Measurements from ENCODE around the gene ADAT1. TPM values are rescaled to one million over a fixed set of nuclear protein-coding genes. Genes with fewer than 3 reads are reported as not detected.
A peak's percentile ranks its signal among the peaks of the same experiment; 100 is the strongest.

Gene ADAT1
- total RNA-seq, 1 donor from 2014 or later = 64.4 TPM

DNA sequence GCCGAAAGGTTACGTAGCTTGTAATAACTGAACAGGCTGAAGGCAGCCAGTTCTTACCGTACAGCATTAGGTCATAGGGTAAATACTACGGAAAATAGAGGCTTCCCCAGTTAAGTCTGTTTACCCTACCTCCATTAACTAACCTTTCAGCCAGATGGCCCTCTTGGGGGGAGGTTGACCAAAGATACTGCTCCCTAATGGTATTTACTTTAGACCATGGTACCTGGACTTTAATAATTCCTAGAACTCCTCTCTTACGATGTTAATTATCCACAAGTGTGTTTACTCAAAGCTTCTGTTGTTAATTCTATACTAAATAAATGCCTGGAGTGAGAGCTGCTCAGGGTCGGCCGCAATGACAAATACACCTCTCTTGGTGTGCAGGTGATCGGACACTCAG is 9.8 kb upstream of the ADAT1 start:
- peaks cover 82% of the 10 kb centered on the region for H3K36me3 Mint-ChIP-seq (ENCODE audit: low read depth)
- H3K4me3 Mint-ChIP-seq = no peak overlapping the region
- peaks cover 22% of the 10 kb centered on the region for H3K4me1 Mint-ChIP-seq
- H3K27me3 Mint-ChIP-seq = no peaks in the 10 kb centered on the region
- H3K27ac Mint-ChIP-seq = no peak overlapping the region
- intact Hi-C loops (cut with micrococcal nuclease) = no loop called here
- H3K9me3 Mint-ChIP-seq = no peaks in the 10 kb centered on the region
- DNase-seq = no peak

DNA sequence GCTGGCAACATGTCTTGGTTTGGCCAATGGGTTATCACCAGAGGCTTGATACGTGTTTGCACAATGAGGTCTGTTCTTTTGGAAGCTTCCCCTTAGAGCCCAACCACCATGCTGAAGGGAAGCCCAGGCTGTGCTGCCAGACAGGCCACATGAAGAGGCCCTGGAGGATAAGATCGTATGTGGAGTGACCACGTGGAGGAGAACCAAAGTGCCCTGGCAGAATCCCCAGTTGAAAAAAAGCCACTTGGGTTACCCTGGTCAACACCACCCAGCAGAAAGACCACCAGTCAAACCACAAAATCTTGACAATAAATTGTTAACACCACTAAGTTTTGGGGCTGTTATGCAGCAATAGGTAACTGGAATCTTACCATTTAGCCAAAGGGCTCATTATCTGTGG is 7.0 kb upstream of the ADAT1 start:
- DNase-seq = no peak
- intact Hi-C loops (cut with micrococcal nuclease) = no loop called here
- H3K4me1 Mint-ChIP-seq = peaks cover 26% of the 10 kb centered on the region
- no peaks in the 10 kb centered on the region for H3K27me3 Mint-ChIP-seq
- no peaks in the 10 kb centered on the region for H3K9me3 Mint-ChIP-seq
- H3K36me3 Mint-ChIP-seq (ENCODE audit: low read depth) = peaks cover 82% of the 10 kb centered on the region
- no peak overlapping the region for H3K27ac Mint-ChIP-seq
- H3K4me3 Mint-ChIP-seq = no peak overlapping the region

DNA sequence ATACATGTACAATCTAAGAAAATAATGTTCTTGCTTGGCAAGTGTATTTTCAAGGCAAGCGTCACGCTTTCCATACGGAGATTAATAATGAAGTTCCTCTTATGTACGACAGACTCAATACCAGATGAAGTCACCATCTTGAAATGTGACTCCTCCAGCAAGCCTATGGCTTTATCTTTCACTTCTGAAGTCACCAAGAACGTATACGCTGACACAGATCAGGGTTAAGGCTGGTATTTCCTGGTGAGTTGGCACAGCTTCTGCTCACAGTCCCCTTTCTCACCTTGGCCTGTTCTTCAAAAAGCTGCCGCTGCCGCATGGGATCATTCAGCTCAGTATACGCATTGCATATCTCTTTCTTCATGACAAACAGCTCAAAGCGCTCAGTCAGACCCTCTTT is 6.1 kb upstream of the ADAT1 start:
- H3K27ac Mint-ChIP-seq = peak overlapping the region; percentile 73
- H3K27me3 Mint-ChIP-seq = no peaks in the 10 kb centered on the region
- no peak for DNase-seq
- H3K4me1 Mint-ChIP-seq = peaks cover 26% of the 10 kb centered on the region
- intact Hi-C loops (cut with micrococcal nuclease) = loop anchor here (10.0 kb wide), 1 partner anchor 644 kb away; the partner anchor contains the start of gene WDR59
- H3K36me3 Mint-ChIP-seq (ENCODE audit: low read depth) = peaks cover 84% of the 10 kb centered on the region
- H3K4me3 Mint-ChIP-seq = no peak overlapping the region
- H3K9me3 Mint-ChIP-seq = no peaks in the 10 kb centered on the region

DNA sequence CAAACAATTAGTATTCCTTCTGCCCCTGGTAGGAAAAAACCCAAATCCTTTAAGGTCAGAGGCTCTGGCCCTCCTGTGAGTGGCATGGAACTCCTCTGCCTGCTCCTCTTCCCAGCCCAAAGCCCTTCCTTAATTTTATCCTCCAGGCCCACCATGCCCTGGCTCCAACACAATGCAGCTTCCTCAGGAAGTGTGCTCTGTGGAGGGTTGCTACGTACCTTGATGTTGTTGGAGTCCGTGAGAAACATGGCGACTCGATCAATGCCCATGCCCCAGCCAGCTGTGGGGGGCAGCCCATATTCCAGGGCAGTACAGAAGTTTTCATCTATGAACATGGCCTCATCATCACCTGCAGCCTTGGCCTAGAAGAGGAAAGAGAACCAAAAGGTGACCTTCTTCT is 5.3 kb upstream of the ADAT1 start:
- Mint-ChIP-seq H3K9me3 (no peaks in the 10 kb centered on the region), H3K27ac (peak overlapping the region; percentile 78), H3K27me3 (no peaks in the 10 kb centered on the region), H3K36me3 (ENCODE audit: low read depth) (peaks cover 77% of the 10 kb centered on the region), H3K4me3 (peak overlapping the region; percentile 49), H3K4me1 (peaks cover 26% of the 10 kb centered on the region)
- DNase-seq = no peak
- intact Hi-C loops (cut with micrococcal nuclease) = loop anchor here (10.0 kb wide), 1 partner anchor 644 kb away; the partner anchor contains the start of gene WDR59

DNA sequence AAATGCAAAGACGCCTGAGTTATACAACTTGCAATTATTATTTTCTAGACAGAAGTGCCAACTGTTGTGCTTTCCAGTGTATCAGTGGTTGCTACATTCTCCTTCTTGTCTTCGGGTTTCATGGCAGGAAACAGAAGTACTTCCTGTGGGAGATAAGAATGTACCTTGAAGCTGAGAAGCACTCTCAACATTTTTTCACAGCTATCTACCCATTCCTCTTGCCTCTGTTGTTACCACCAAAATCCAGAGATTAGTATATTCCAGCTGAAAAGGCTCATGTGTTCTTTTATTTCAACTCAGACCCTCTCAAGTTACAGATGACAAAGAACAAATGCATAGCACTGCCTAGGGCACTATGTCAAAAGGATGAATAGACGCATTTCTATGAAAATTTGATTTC is 4.8 kb upstream of the ADAT1 start:
- peak overlapping the region; percentile 49 for H3K4me3 Mint-ChIP-seq
- no peaks in the 10 kb centered on the region for H3K27me3 Mint-ChIP-seq
- no peak for DNase-seq
- H3K4me1 Mint-ChIP-seq = peaks cover 26% of the 10 kb centered on the region
- peaks cover 74% of the 10 kb centered on the region for H3K36me3 Mint-ChIP-seq (ENCODE audit: low read depth)
- intact Hi-C loops (cut with micrococcal nuclease) = loop anchor here (10.0 kb wide), 1 partner anchor 643 kb away; the partner anchor contains the start of gene WDR59
- H3K9me3 Mint-ChIP-seq = no peaks in the 10 kb centered on the region
- H3K27ac Mint-ChIP-seq = peak overlapping the region; percentile 78

DNA sequence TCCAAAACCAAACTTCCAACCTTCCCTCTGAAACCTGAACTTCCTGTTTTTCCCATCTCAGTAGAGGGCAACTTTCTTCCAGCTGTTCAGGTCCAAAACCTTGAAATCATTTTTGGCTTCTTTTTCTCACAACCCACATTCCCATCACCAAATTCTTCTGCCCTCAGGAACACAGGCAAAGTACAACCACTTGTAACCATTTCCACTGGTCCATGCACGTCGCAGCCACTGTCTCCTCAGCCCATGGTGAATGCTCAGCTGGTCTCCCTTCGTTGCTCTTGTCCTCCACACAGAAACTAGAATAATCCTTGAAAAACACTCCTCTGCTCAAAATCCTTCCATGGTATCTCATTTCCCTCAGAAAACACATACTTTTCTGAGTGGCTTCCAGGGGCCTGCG is 3.7 kb upstream of the ADAT1 start:
- intact Hi-C loops (cut with micrococcal nuclease) = loop anchor here (10.0 kb wide), 1 partner anchor 642 kb away; the partner anchor contains the start of gene WDR59
- H3K36me3 Mint-ChIP-seq (ENCODE audit: low read depth) = peaks cover 67% of the 10 kb centered on the region
- H3K9me3 Mint-ChIP-seq = no peaks in the 10 kb centered on the region
- H3K27me3 Mint-ChIP-seq = no peaks in the 10 kb centered on the region
- DNase-seq = no peak
- peaks cover 32% of the 10 kb centered on the region for H3K4me1 Mint-ChIP-seq
- H3K27ac Mint-ChIP-seq = peak overlapping the region; percentile 30
- no peak overlapping the region for H3K4me3 Mint-ChIP-seq

DNA sequence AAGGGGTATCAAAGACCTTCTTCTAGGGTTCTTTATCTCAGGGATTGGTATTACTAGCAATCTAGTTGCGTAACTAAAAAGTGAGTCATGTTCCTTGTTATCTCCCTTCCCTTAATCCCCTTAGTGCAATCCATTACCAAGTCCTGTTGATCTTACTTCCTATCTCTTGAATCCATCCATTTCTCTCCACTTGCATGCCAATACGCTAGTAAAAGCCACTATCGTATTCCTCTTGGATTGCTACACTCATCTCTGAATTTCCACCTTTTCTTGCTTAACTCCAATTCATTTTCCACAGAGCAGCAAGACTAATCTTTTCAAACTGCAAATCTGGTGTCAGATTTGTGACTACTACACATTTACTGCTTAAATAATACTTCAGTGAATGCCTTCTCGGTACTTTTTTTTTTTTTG is 1.8 kb upstream of the ADAT1 start:
- no peaks in the 10 kb centered on the region for H3K9me3 Mint-ChIP-seq
- no peaks in the 10 kb centered on the region for H3K27me3 Mint-ChIP-seq
- H3K36me3 Mint-ChIP-seq (ENCODE audit: low read depth) = peaks cover 62% of the 10 kb centered on the region
- peak overlapping the region; percentile 4 for H3K4me3 Mint-ChIP-seq
- H3K27ac Mint-ChIP-seq = peak overlapping the region; percentile 19
- H3K4me1 Mint-ChIP-seq = peaks cover 45% of the 10 kb centered on the region
- DNase-seq = no peak
- intact Hi-C loops (cut with micrococcal nuclease) = loop anchor here (5.0 to 10.0 kb wide), 2 partner anchors 640 to 1328 kb away; partner anchors contain the start of genes PSMD7 and WDR59

DNA sequence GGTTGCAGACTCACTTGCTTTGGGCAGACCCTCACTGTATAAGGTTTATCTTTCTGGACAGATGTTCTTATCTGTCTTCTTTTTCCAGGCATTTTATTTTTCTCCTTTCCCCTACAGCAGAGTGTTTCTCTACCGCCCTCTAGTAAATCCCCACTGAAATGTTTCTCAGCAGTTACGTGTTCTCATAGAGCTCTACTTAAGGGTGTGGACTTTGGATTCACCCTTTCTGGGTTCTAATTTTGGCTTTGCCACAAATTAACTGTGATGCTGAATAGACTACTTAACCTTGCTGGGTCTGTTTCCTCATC is 2.0 kb downstream of the ADAT1 start:
- Mint-ChIP-seq H3K27me3 (no peaks in the 10 kb centered on the region), H3K9me3 (no peaks in the 10 kb centered on the region), H3K36me3 (ENCODE audit: low read depth) (peaks cover 50% of the 10 kb centered on the region), H3K27ac (no peak overlapping the region), H3K4me3 (peak overlapping the region; percentile 97), H3K4me1 (peaks cover 31% of the 10 kb centered on the region)
- peak; percentile 66 for DNase-seq
- intact Hi-C loops (cut with micrococcal nuclease) = loop anchor here (5.0 to 10.0 kb wide), 2 partner anchors 636 to 1324 kb away; partner anchors contain the start of genes PSMD7 and WDR59

DNA sequence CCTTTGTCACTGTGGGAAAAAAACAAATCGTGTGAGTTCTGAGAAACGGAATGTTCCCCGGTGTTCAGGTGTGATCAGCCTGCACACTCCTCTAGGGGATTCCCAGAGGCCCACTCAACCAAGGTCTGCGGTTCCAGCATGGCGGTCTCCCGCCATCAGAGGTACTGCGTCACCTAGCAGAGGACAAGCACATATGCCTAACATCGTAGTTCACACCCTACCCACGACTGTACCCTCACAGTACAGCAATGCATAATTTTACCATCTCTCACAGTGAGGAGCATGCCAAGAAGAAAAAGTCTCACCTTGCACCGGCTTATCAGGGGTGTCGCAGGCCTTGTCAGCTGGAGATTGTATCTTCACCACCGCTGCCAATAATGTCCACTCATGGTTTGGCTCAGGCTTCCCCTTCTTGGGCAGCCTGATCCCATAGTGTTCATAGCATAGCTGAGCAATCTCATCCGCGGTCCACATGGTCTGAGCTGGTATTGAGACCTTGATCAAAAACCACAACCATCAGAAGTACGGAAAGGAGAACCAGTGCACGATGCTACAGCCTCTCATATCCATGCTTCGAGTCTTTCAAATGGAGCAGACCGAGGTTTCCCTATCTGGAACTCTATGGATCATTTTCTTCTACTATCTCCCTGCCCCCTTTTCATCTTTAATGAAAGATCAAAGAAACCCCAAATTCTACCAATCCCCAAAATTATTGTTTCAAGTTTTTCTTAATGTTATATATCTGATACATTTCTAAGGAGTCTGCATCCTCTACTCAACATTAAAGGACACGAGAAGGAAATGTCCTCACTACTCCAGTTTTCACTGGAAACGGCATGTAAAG is 2.5 kb downstream of the ADAT1 start:
- Mint-ChIP-seq H3K27me3 (no peaks in the 10 kb centered on the region), H3K4me3 (no peak overlapping the region), H3K36me3 (ENCODE audit: low read depth) (peaks cover 48% of the 10 kb centered on the region), H3K9me3 (no peaks in the 10 kb centered on the region), H3K27ac (no peak overlapping the region), H3K4me1 (peaks cover 31% of the 10 kb centered on the region)
- intact Hi-C loops (cut with micrococcal nuclease) = loop anchor here (5.0 to 10.0 kb wide), 2 partner anchors 636 to 1323 kb away; partner anchors contain the start of genes PSMD7 and WDR59
- DNase-seq = no peak

DNA sequence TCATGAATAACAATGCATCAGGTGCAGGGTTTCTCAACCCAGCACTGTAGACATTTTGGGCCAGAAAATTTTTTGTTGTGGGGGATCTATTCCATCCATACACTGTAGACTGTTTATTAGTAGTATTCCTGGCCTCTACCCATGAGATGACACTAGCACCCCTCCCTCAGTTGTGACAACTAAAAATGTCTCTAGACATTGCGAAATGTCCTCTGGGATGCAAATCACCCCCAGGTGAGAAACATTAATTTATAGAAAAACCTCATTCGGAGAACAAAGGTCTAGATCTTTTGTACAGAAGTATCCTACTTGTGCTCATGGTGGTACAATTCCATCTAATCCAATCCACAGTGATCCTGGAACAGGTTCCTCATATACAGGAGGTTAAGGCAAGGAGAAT is 4.3 kb downstream of the ADAT1 start:
- no peaks in the 10 kb centered on the region for H3K27me3 Mint-ChIP-seq
- intact Hi-C loops (cut with micrococcal nuclease) = no loop called here
- no peaks in the 10 kb centered on the region for H3K9me3 Mint-ChIP-seq
- H3K4me1 Mint-ChIP-seq = peaks cover 29% of the 10 kb centered on the region
- H3K4me3 Mint-ChIP-seq = no peak overlapping the region
- peaks cover 54% of the 10 kb centered on the region for H3K36me3 Mint-ChIP-seq (ENCODE audit: low read depth)
- no peak overlapping the region for H3K27ac Mint-ChIP-seq
- no peak for DNase-seq

DNA sequence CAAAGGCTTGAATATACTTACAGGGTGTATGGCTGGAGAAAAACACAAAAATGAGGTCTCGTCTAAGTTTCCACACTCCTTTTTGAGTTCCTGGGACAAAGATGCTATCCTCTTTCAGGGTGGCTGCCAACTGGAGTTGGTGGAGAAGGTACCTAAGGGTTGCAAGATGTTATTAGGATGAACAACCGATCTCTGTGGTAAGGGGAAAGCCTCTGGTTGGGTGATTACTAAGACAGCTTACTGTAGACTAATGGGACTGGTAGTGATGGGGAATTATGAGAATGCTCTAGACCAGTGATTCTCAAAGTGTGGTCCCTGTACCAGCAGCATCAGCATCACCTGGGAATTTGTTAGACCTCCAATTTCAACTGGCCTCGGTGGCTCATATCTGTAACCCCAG is 6.0 kb downstream of the ADAT1 start:
- Mint-ChIP-seq H3K4me1 (peaks cover 27% of the 10 kb centered on the region), H3K4me3 (no peak overlapping the region), H3K27ac (peak overlapping the region; percentile 17), H3K27me3 (no peaks in the 10 kb centered on the region), H3K9me3 (no peaks in the 10 kb centered on the region), H3K36me3 (ENCODE audit: low read depth) (peaks cover 65% of the 10 kb centered on the region)
- intact Hi-C loops (cut with micrococcal nuclease) = no loop called here
- DNase-seq = no peak

DNA sequence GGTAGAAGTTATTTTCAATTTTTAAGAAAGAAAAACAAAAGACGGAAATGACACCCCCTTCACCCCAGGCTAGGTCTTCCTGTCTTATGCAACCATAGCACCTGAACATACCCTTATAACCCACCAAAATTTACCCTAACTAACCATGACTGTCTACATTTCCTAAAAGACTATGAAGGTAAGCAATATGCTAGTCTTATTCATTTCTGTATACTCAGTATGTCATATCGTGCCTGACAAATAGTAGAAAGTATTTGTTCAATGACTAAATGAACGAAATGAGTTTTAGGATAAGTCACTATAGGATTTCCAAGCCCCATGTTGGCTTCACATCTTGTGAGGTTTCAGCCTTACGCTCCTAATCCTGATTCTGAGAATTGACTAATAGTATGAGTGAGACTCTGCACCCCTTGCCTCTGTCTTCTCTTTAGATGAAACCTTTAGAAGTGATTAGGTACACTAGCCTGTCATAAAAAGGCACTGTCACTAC is 6.5 kb downstream of the ADAT1 start:
- no peak for DNase-seq
- Mint-ChIP-seq H3K27ac (peak overlapping the region; percentile 62), H3K4me3 (peak overlapping the region; percentile 35), H3K4me1 (peaks cover 21% of the 10 kb centered on the region), H3K27me3 (no peaks in the 10 kb centered on the region), H3K36me3 (ENCODE audit: low read depth) (peaks cover 66% of the 10 kb centered on the region), H3K9me3 (no peaks in the 10 kb centered on the region)
- intact Hi-C loops (cut with micrococcal nuclease) = no loop called here

DNA sequence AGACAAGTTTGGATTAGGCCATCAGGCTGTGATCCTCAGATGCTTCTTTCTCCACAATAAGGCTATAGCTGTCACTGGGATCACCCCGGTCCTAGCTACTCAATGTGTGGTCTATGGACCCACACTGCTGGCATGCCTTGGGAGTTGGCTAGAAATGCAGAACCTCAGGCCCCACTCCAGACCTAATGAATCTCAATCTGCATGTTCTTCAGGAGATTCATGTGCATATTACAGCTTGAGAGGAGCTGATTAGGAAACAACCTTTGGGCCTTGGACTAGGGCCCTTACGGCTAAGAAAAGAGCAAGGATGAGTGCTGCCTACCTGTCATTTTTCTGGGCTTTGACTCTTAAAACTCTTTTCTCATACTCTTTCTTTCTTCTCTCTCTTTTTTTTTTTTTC is 7.5 kb downstream of the ADAT1 start:
- DNase-seq = no peak
- Mint-ChIP-seq H3K27ac (no peak overlapping the region), H3K9me3 (no peaks in the 10 kb centered on the region), H3K4me3 (no peak overlapping the region), H3K36me3 (ENCODE audit: low read depth) (peaks cover 64% of the 10 kb centered on the region), H3K4me1 (peaks cover 13% of the 10 kb centered on the region), H3K27me3 (no peaks in the 10 kb centered on the region)
- intact Hi-C loops (cut with micrococcal nuclease) = no loop called here

DNA sequence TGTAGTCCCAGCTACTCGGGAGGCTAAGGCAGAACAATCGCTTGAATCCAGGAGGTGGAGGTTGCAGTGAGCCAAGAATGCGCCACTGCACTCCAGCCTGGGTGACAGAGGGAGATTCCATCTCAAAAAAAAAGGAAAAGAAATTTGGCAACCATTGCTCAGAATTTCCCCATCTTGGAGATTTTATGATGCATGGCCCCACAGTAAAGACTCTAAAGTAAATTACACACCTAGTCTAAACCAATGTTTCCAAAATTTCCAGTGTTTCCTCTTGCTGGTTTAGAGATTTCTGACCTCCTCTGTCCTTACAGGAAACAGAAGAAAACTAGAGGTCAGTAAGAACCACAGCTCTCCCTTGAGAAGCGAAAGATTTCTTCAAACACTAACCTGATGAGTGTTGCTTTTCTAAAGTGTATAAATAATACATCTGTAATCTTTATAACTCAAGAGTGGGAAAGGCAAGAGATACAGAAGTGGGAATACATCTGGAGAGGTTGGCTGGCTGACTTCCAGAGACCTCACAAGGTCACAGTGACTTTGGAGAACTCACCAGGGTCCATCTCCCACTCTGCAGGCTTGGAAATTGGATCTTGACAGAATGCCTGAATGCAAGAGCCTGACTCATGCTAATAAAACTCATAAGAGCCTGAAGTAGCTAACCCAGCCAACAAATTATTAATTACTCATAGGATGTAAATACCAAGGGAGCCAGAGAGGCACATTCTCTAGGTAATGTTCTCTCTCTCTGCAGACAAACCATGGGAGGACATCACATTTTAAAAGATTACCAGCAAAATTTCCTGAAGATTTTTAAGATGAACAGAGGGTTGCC is 8.8 kb downstream of the ADAT1 start:
- DNase-seq = no peak
- Mint-ChIP-seq H3K27ac (no peak overlapping the region), H3K36me3 (ENCODE audit: low read depth) (peaks cover 62% of the 10 kb centered on the region), H3K4me3 (no peak overlapping the region), H3K4me1 (peaks cover 9% of the 10 kb centered on the region), H3K27me3 (no peaks in the 10 kb centered on the region), H3K9me3 (no peaks in the 10 kb centered on the region)
- intact Hi-C loops (cut with micrococcal nuclease) = no loop called here

Data from activated CD4-positive, alpha-beta T cell treated with anti-CD3 and anti-CD28 coated beads, Interleukin-2, amount 10 ng/mL, durations not matched to agents 24 days and 14 days (primary cell).